GM15510 (cell line): Measurements from ENCODE around the gene AARSD1.
A peak's percentile ranks its signal among the peaks of the same experiment; 100 is the strongest.

Experiments used
- POLR2A ChIP-seq: IDR thresholded peaks from 3 replicates; pipeline ENCODE4 v1.6.1; 2011; ENCODE audit warnings: borderline replicate concordance; ENCODE audit not compliant: insufficient read length; ENCODE audit errors: extremely low read depth

AARSD1 gene

GRCh38 chr17:42964161-42964932 is at the start of gene AARSD1:
Gene AARSD1 (minus strand): TSS chr17:42964454. CDS start chr17:42964440, 14 bp downstream.
- TF ChIP-seq POLR2A: peak; percentile 96

DNA sequence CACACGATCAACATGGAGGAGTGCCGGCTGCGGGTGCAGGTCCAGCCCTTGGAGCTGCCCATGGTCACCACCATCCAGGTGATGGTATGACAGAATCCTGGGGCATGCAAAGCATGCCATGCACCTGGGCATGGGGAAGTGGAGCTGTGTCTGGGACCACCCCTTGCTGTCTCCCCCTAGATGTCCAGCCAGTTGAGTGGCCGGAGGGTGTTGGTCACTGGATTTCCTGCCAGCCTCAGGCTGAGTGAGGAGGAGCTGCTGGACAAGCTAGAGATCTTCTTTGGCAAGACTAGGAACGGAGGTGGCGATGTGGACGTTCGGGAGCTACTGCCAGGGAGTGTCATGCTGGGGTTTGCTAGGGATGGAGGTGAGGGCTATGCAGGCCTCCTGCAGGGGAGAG is 49.0 kb upstream of the AARSD1 start:
- TF ChIP-seq POLR2A: no peak

- TF ChIP-seq POLR2A: no peak
Observed at GRCh38 chr17:43011728-43012472, 47.6 kb upstream of the AARSD1 start.

GRCh38 chr17:43010667-43011308 is 46.5 kb upstream of the AARSD1 start:
- TF ChIP-seq POLR2A: no peak

DNA sequence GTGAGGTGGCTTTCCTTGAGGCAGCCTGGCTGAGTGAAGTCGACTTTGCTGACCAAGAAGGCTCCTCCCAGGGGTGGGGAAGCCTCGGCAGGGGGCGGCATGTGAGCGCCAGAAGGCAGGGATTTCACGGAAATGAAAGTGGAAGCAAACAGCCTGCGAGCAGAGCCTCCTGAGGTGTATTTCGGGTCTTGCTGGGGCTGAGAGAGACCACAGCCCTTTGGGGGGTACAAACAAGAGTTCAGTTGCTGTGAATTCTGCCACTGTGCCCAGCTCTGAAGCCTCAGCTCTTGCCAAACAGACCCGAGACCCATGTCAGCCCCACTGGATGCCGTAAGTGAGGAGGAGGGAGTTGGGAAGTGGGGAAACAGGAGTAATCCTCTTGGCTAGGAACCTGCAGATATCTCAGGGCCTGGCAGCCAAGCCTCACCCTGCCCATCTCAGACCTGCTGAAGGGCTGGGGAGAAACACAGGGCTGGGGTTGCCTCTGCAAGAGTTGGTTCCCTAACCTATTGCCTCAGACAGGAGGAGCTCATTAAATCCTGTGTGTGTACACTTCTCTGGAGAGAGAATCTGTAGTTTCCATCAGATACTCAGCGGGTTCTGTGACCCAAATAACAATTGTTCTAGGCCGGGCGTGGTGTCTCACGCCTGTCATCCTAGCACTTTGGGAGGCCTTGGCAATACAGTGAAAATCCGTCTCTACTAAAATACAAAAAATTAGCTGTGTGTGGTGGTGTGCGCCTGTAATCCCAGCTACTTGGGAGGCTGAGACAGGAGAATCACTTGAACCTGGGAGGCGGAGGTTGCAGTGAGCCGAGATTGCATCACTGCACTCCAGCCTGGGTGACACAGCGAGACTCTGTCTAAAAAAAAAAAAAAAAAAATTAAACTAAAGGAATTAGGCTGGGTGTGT is 42.6 kb upstream of the AARSD1 start, which contains the start of gene IFI35:
TSS of gene IFI35 (plus strand) at position 146 of the 913 bp plus-strand sequence. CDS start at position 310, 164 bp downstream.
- peak; percentile 62 for TF ChIP-seq POLR2A

DNA sequence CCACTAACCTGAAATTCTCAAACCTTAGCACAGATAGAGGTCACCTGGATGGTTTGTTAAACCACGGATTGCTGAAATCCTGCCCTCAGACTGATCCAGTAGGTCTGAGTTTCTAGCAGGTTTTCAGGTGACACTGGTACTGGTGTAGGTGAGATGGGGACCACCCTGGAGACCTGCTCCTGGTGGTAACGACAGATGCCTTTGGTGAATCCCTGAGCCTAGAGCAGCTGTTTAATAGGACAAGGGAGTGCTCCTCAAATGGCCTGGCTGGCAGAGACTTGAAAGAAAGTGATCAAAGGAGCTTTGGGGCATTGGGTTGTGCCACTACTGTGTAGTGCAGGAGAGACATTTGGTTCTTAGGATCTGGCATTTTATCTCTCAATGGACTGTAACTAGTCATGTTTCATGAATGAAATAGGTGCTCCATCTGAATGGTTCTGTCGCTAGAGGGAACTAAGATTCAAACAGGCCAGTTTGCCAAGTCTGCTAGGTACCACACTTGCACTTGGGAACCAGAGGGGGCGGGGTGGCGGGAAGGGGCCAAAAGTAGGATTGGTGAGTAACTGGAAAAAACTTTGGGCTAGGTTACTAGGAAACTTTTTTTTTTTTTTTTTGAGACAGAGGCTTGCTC is 39.4 kb upstream of the AARSD1 start:
- TF ChIP-seq POLR2A: no peak

GRCh38 chr17:42999003-42999525 is 34.8 kb upstream of the AARSD1 start:
- TF ChIP-seq POLR2A: no peak

- TF ChIP-seq POLR2A: peak; percentile 86
Observed at GRCh38 chr17:42997984-42998938, 34.0 kb upstream of the AARSD1 start, which contains the start of gene RPL27. Gene RPL27 (plus strand): TSS chr17:42998419. CDS start chr17:42998751, 332 bp downstream.

DNA sequence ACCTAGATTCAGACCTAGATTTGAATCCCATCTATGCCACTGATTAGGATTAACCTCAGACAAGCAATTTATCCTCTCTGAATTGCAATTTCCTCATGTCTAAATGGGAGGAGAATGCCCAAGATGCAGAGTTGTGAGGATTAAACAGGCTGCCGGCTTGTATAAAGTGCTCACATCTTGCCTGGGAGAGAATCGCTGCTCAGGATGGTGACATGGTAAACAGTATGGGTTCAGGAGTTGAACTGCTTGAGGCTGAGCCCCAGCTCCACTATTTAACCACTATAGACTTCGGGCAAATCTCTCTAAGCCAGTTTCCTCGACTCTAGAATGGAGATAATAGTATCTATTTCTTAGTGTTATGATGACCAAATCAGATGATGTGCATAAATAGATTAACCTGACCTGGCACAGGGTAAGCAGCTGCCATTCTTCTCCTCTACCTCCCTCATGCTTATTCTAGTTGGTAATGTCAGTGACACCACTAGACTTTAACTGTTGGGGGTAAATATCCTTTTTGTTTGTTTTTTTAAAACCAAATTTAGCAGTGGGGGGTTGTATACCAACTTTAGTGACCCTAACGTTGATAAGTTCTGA is 33.2 kb upstream of the AARSD1 start:
- no peak for TF ChIP-seq POLR2A

DNA sequence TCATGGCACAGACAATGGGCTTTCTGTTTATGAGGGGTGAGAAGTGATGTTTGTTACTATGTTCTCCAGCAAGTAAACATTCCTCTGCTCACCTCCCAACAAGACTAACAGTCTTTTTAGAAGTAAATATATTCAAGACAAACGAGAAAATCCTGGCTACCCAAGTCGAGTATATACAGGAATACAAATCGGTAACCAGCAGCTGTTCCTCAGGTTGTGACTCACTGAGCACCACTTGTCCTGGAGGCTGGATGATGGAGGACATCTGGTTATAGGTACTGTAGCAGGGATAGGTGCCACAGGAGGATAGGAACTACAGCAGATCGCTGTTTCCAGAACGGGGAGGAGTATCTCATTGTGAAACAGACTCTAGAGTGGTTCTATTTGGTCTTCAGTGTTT is 28.6 kb upstream of the AARSD1 start:
- TF ChIP-seq POLR2A: no peak

GRCh38 chr17:42991471-42991870 is 27.2 kb upstream of the AARSD1 start:
- TF ChIP-seq POLR2A: no peak
